Endothelial cell of hepatic sinusoid (primary cell): ENCODE measurements around the gene C13orf42.
"Not testable (repeated sequence)": the region's sequence is repeated elsewhere in the genome, so short reads cannot be mapped to it uniquely, and the experiment has no call there.

Source experiments
- in situ Hi-C: cut with HindIII; loops from 2 replicates; pipeline ENCODE4 v1.10.0; 2017; ENCODE audit warnings: low sequenced_read_pairs

The C13orf42 gene

GRCh38 chr13:51122868-51123566, 11.9 kb upstream of the C13orf42 start:
- in situ Hi-C loops: no loop called here

GRCh38 chr13:51120873-51121272, 9.8 kb upstream of the C13orf42 start:
- in situ Hi-C loops: not testable (repeated sequence)

GRCh38 chr13:51118809-51119431, 7.8 kb upstream of the C13orf42 start:
- in situ Hi-C loops: no loop called here

- in situ Hi-C loops: no loop called here
Measured at GRCh38 chr13:51113969-51114368, 2.9 kb upstream of the C13orf42 start.

- in situ Hi-C loops: no loop called here
Measured at GRCh38 chr13:51113186-51113881, 2.3 kb upstream of the C13orf42 start.

GRCh38 chr13:51112771-51113170, 1.7 kb upstream of the C13orf42 start:
- in situ Hi-C loops: no loop called here

GRCh38 chr13:51111997-51112396, 923 bp upstream of the C13orf42 start:
- in situ Hi-C loops: no loop called here

DNA sequence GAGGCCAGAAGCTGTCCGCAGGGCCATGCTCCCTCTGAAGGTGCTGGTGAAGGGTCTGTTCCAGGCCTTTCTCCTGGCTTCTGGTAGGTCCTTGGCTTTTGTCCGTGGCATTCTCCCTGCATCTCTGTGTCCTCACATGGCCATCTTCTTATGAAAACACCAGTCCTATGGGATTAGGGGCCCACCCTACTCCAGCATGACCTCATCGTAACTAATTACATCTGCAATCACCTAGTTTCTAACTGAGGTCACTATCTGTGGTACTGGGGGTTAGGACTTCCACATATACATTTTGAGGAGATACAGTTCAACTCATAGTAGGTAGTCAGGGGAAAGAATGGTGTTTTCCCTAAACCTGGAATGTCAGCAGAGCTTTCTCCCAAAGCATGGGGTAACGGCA, 3.1 kb downstream of the C13orf42 start:
- in situ Hi-C loops: no loop called here

GRCh38 chr13:51105046-51105445, 6.0 kb downstream of the C13orf42 start:
- in situ Hi-C loops: no loop called here

- in situ Hi-C loops: no loop called here
Measured at GRCh38 chr13:51101636-51102235, 9.3 kb downstream of the C13orf42 start.

DNA sequence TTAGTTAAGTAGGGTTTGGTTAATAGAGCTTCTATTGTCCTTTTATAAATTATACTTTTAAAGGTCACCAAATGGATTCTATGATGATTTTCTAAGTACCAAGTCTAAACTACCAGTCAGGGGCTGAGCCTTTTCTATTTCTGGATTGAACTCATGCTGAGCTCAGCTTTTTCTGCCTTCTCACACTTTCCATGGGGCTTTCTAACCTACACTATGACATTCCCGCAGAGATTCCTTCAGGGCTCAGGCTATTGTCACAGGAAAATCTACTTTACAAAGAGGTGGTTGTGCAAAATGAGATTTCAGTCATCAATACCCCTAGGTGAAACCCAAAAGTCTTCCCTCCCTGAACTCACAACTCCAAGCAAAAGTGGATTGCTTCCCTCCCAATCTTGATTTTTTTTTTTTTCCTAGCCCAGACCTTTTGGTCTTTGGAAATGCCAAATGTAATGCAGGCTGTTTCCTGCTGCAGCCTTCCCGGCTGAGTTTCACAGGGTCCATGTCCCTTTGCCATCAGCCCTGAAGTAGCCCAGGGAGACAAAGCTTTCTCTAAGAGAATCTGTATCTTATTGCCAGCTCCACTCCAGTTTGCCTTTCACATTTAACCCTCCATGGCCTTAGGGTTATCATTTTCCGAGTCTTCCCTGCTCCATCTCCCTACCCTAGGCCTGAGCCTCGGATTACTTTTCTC, 13.6 kb downstream of the C13orf42 start:
- in situ Hi-C loops: no loop called here

- in situ Hi-C loops: no loop called here
Measured at GRCh38 chr13:51096131-51096530, 14.9 kb downstream of the C13orf42 start.

DNA sequence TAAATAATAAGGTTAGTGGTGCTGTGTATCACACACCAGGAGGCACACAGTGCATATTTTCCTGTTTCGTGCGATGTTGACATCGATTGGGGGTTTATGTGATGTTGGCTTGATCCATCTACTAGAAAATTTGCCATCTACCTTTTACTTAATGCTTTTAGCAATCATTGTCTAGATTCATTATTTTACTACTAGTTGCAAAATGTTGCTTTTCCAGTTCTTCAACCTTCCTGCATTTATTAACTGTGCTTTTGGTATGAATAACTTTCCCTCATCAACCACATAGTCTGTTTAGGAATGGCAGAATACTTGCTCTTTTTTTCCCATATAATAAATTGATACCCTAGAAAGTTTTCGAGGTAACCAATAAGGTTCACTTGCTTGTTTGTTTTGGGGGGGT, 17.5 kb downstream of the C13orf42 start:
- in situ Hi-C loops: no loop called here

GRCh38 chr13:51091839-51092238, 19.2 kb downstream of the C13orf42 start:
- in situ Hi-C loops: no loop called here

- in situ Hi-C loops: no loop called here
Measured at GRCh38 chr13:51083706-51084105, 27.4 kb downstream of the C13orf42 start.

DNA sequence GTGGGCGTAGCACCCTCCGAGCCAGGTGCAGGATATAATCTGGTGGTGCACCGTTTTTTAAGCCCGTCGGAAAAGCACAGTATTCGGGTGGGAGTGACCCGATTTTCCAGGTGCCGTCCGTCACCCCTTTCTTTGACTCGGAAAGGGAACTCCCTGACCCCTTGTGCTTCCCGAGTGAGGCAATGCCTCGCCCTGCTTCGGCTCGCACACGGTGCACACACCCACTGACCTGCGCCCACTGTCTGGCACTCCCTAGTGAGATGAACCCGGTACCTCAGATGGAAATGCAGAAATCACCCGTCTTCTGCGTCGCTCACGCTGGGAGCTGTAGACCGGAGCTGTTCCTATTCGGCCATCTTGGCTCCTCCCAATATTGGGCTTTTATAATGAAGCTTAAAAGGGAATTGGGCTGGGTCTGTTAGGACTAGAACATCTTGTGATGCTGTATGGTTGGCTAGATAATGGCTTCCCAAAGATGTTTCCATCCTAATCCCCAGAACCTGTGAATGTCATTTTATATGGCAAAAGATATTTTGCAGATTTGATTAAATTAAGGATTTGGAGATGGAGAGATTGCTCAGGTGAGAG, 30.5 kb downstream of the C13orf42 start:
- in situ Hi-C loops: not testable (repeated sequence)

DNA sequence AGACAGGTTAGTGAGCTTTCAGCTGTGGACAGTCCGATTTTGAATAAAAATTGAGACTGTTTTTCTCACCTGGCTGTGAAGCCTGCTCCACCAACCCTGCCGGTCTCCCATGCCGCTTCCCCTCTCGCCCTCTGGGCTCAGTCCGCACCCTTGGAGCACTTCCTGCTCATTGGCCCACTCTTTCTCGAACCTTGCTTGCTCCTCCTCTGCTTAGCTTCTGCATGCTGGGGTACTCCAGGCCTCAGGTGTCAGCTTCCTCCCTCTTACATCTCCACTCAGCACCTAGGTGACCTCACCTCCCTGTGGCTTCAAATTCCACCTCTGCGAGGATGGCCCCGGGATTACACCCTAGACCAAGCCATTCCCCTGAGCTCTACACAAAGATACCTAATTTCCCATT, 39.6 kb downstream of the C13orf42 start:
- in situ Hi-C loops: no loop called here

- in situ Hi-C loops: no loop called here
Measured at GRCh38 chr13:51070005-51070649, 40.9 kb downstream of the C13orf42 start.

- in situ Hi-C loops: no loop called here
Measured at GRCh38 chr13:51068501-51068900, 42.6 kb downstream of the C13orf42 start.

DNA sequence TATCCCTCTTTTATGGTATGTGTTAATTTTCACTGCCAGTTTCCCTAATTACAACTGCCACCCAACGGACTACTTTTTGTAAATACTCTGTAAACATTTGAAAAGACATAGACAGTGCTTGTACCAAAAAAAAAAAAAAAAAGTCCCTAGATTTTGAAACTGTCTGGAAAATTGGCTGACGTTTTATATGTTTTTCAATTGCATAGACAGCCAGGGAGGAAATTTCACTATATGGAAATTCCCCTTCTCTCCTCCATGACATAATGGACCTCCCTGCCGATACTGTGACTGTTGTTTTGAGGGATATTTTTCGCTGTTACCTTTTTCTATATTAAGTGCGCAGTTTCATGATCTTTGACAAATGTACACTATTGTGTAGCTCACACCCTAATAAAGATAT, 43.4 kb downstream of the C13orf42 start:
- in situ Hi-C loops: no loop called here
